ENCODE data around the gene FBXO5. TPM values are rescaled to one million over a fixed set of nuclear protein-coding genes. Genes with fewer than 3 reads are reported as not detected.

Gene FBXO5
- total and polyA plus RNA-seq, 12 donors: 1.2 to 19.2 (median 4.3) TPM

GRCh38 chr6:152983637-152984512 is 1.0 kb upstream of the FBXO5 start:
- no peaks in the 10 kb centered on the region for H3K27me3 ChIP-seq
- peak; percentile 42 to 44 for TF ChIP-seq POLR2A (IDR thresholded peaks at IDR 0.05)
- TF ChIP-seq CTCF (IDR thresholded peaks at IDR 0.05): no peak
- peak overlapping the region; percentile 85 to 97 (median 87) for H3K27ac ChIP-seq
- peak overlapping the region; percentile 78 to 95 (median 86) for H3K4me3 ChIP-seq
- 0 to 1% (median 1%) methylated on average over 12 to 38 of the region's 38 CpGs for WGBS, 4 donors
- peak; percentile 89 to 96 (median 93) for DNase-seq
- peaks cover 12 to 27% of the 10 kb centered on the region in 2 donors for H3K4me1 ChIP-seq (replicated peaks in 1 of 2)
- no peaks in the 10 kb centered on the region for H3K9me3 ChIP-seq (replicated peaks in 1 of 3)
- intact Hi-C loops (cut with DNase I): no loop called here
- H3K36me3 ChIP-seq (replicated peaks in 1 of 2): no peaks in the 10 kb centered on the region

GRCh38 chr6:152981989-152982903 is 595 bp downstream of the FBXO5 start:
- no peak for TF ChIP-seq CTCF (IDR thresholded peaks at IDR 0.05)
- no peak for TF ChIP-seq POLR2A (IDR thresholded peaks at IDR 0.05)
- no peaks in the 10 kb centered on the region for H3K27me3 ChIP-seq
- no peak overlapping the region for H3K27ac ChIP-seq
- 5 to 23% (median 8%) methylated on average over 18 to 71 of the region's 71 CpGs for WGBS, 4 donors
- peaks cover 12 to 27% of the 10 kb centered on the region in 2 donors for H3K4me1 ChIP-seq (replicated peaks in 1 of 2)
- no peaks in the 10 kb centered on the region for H3K36me3 ChIP-seq (replicated peaks in 1 of 2)
- peak overlapping the region; percentile 36 to 95 (median 72) for H3K4me3 ChIP-seq
- no peaks in the 10 kb centered on the region for H3K9me3 ChIP-seq (replicated peaks in 1 of 3)
- DNase-seq: peak in 4 of 7 donors; percentile 12 to 61 (median 43)
- intact Hi-C loops (cut with DNase I): no loop called here

GRCh38 chr6:152981219-152981618 is 1.6 kb downstream of the FBXO5 start:
- no peaks in the 10 kb centered on the region for H3K36me3 ChIP-seq (replicated peaks in 1 of 2)
- H3K27ac ChIP-seq: no peak overlapping the region
- no peaks in the 10 kb centered on the region for H3K27me3 ChIP-seq
- no peak for TF ChIP-seq CTCF (IDR thresholded peaks at IDR 0.05)
- no peak for TF ChIP-seq POLR2A (IDR thresholded peaks at IDR 0.05)
- 65 to 74% (median 71%) methylated on average over 2 of the region's 2 CpGs for WGBS, 4 donors
- no peaks in the 10 kb centered on the region for H3K9me3 ChIP-seq (replicated peaks in 1 of 3)
- H3K4me1 ChIP-seq (replicated peaks in 1 of 2): peaks cover 12 to 27% of the 10 kb centered on the region in 2 donors
- H3K4me3 ChIP-seq: no peak overlapping the region
- intact Hi-C loops (cut with DNase I): no loop called here
- no peak for DNase-seq

- TF ChIP-seq CTCF (IDR thresholded peaks at IDR 0.05) (no peak), POLR2A (IDR thresholded peaks at IDR 0.05) (no peak)
- H3K9me3 ChIP-seq (replicated peaks in 1 of 3): no peaks in the 10 kb centered on the region
- no peak overlapping the region for H3K27ac ChIP-seq
- H3K36me3 ChIP-seq (replicated peaks in 1 of 2): no peaks in the 10 kb centered on the region
- 81 to 92% (median 85%) methylated on average over 1 of the region's 1 CpG for WGBS, 4 donors
- no peak overlapping the region for H3K4me3 ChIP-seq
- no peaks in the 10 kb centered on the region for H3K27me3 ChIP-seq
- peaks cover 12 to 27% of the 10 kb centered on the region in 2 donors for H3K4me1 ChIP-seq (replicated peaks in 1 of 2)
- intact Hi-C loops (cut with DNase I): no loop called here
- no peak for DNase-seq
These were observed 2.2 kb downstream of the FBXO5 start for GRCh38 chr6:152980656-152981055.

Measured in adrenal gland (tissue), 12 donors.